ENCODE data around the gene ZNF774.

DNA sequence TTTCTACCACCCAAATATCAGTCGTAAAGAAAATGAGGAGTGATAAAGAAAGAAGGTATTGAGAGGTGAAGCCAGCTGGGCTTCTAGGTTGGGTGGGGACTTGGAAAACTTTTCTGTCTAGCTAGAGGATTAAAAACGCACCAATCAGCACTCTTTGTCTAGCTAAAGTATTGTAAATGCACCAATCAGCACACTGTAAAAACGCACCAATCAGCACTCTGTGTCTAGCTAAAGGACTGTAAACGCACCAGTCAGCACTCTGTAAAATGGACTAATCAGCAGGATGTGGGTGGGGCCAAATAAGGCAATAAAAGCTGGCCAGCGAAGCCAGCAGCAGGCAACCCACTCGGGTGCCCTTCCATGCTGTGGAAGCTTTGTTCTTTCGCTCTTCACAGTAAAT is 23.0 kb downstream of the ZNF774 start:
- TF ChIP-seq, protein P1, sequence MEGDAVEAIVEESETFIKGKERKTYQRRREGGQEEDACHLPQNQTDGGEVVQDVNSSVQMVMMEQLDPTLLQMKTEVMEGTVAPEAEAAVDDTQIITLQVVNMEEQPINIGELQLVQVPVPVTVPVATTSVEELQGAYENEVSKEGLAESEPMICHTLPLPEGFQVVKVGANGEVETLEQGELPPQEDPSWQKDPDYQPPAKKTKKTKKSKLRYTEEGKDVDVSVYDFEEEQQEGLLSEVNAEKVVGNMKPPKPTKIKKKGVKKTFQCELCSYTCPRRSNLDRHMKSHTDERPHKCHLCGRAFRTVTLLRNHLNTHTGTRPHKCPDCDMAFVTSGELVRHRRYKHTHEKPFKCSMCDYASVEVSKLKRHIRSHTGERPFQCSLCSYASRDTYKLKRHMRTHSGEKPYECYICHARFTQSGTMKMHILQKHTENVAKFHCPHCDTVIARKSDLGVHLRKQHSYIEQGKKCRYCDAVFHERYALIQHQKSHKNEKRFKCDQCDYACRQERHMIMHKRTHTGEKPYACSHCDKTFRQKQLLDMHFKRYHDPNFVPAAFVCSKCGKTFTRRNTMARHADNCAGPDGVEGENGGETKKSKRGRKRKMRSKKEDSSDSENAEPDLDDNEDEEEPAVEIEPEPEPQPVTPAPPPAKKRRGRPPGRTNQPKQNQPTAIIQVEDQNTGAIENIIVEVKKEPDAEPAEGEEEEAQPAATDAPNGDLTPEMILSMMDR (IDR thresholded peaks at IDR 0.05), result no peak
- no peak for TF ChIP-seq ZFX (IDR thresholded peaks at IDR 0.05; ENCODE audit: borderline replicate concordance)
